ENCODE data around the gene RASA3.
"Not testable (repeated sequence)": the region's sequence is repeated elsewhere in the genome, so short reads cannot be mapped to it uniquely, and the experiment has no call there.

The RASA3 gene

GRCh38 chr13:114126789-114127472 is 5.5 kb downstream of the RASA3 start:
- DNase-seq (ENCODE audit: low read depth): no peak

DNA sequence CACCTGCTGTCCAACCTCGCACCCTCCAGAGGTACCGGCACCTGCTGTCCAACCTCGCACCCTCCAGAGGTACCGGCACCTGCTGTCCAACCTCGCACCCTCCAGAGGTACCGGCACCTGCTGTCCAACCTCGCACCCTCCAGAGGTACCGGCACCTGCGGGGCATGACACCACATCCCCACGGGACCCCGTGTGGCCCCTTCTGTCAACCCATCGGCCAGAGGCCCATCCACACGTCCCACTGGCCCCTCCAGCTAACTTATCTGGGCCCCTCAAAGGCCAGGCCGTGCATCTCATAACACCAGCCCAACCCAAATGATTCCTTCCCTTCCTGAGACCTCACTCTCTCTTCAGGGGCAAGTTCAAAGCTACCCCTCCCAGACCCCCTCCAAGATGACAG is 6.3 kb downstream of the RASA3 start:
- not testable (repeated sequence) for DNase-seq (ENCODE audit: low read depth)

DNA sequence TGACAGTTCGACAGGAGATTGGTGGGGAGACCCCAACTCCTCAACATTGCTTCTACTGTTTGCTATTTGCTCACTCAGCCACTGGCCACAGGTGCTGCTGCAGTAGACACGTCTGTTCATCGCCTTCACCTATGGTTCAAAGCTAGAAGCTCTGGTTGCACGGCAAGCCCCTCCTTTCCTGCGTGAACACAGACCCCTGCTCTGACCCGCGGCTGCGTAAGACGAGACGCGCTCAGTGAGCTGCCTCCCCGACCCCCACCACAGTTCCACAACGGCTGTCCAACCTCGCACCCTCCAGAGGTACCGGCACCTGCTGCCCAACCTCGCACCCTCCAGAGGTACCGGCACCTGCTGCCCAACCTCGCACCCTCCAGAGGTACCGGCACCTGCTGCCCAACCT is 6.8 kb downstream of the RASA3 start:
- no peak for DNase-seq (ENCODE audit: low read depth)

GRCh38 chr13:114124921-114125320 is 7.5 kb downstream of the RASA3 start:
- peak; percentile 61 for DNase-seq (ENCODE audit: low read depth)

DNA sequence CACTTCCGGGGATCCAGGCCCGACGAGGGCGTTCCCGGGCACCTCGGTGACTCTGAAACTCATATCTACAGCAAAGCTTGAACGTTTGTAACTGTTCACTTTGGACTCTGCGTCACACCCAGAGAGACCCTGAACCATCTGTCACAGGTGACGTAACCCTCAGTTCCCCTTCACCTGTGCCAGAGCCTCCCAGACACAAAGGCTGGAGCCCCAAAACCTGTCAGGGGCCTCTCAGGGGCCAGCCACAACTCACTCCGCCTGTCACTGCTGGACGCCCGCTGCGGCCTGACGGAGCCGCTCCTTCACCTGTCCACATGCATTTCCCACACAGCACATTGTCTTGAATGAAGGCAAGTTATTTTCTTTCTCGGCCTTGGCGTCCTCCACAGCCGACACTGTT is 8.0 kb downstream of the RASA3 start:
- DNase-seq (ENCODE audit: low read depth): no peak

DNA sequence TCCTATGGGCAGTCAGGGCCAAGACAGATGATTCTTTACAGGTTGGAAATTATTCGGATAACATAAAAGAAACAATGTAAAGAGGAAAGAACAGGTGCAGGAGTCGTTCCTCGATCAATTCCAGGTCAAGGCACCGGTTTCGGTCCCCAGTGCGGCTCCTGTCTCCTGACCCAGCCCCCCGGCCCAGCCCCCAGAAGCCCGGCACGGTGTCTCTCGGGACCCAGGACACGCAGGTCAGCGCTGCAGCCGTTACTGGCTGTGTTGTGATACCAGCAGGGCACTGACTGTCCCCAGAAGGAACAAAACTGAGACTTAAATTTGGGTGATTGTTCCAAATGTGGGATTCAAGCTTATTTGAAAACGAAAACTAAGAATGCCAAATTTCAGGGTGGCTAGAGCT is 8.5 kb downstream of the RASA3 start:
- DNase-seq (ENCODE audit: low read depth): no peak

DNA sequence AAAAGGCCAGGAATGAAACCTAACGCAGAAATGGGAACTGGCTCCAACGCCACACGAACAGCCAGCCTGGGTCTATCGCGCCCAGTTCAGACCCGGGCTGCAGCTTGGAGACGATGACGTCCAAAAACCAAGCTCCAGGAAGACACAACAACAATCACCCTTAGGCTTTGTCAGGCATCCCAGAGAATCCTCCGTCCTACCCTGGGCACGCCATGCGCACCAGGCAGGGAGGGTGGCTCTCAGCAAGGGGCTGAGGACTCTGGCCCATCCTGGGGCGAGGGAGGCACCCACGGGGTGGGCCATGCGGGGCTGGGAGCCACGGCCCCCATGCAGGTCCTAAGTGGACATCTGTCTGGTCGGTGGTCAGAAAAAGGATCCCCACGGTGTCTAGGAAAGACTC is 9.0 kb downstream of the RASA3 start:
- DNase-seq (ENCODE audit: low read depth): no peak

DNA sequence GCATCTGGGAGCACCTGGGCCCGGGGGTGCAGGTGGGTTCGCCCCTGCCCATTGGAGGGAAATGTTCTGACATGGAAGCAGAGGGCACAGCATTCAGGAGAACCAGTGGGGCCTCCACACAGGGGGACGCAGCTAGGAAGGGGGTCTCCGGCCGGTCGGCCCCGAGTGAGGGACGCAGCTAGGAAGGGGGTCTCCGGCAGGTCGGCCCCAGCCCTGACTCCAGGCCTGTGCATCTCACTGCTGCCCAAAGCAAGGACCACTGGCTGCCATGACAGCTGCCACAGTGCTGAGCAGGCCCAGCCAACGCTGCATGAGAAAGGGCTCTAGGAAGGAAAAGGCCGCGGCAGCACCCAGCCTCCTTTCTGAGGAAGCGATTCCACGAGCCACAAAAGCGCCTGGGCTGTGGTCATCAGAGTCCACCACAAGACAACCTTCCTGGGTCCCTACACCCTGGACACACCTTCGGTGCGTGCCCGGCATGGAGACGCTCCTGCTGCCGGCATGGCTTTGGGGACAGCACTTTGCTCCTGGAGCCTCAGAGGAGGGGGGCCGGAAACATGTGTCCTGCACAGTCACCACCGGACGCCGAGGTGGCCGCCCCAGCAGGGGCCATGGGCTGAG is 9.7 kb downstream of the RASA3 start:
- DNase-seq (ENCODE audit: low read depth): no peak

DNA sequence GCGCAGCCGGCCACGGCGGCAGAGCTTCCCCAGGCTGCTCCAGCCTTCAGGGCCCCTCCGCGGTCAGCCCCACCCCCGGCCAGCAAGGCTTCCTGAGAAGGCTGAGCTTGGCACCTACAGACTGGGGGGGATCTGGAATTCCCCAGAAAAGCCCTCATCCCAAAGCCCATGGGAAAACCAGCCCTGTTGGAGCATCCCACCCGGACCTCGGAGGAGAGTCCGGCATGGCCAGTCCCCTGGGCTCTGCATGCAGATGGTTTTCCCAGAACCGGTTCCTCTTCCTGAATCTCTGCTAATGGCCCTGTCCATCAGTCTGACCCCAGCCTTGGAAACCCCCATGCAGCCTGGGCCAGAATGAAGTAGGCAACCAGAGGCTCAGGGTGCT is 10.3 kb downstream of the RASA3 start:
- no peak for DNase-seq (ENCODE audit: low read depth)

DNA sequence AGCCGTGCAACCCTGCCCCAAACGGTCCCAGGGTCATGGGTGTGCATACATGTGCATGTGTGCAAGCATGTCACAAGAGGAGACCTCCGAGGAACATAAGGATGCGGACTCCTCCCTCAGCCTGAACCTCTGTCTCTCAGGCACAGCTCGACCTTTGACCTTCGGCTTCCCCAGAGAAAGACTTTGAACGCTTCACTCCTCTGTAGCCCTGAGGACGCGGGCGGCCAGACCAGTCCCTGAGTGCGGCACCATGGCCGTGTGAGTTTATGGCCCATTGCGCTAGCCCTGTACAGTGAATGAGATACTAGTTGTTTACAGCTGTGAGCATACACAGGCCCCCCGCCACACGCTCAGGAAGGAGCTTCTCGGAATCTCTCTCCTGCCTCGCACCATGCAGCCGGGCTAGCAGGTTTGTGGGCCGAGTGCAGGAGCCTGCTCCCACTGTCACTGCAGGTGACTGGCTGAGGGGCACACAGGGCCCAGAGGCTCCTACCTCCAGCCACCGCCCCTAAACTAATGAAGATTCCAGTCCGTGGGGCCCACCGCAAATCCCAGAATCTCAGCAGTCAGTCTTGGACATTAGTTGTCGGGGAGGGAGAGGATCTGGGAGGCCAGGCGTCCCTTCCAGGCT is 10.8 kb downstream of the RASA3 start:
- no peak for DNase-seq (ENCODE audit: low read depth)

DNA sequence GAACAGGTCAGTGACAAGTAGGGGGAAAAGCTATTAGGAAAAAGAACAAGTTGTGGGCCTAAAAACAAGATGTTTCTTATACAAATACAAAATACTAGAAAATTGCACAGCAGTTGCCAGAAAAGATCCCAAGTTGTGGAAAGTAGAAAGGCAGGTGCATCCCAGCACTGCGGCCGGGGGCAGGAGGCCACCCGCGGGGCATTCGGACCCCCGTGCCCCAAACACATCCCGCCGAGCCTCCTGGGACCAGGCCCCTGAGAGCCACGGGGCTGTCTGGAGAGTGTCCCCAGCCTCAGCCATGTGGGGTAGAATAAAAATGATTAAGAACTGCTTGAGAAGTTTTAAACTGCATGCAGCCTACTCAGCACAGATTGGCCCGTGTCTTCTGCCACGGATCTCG is 11.4 kb downstream of the RASA3 start:
- no peak for DNase-seq (ENCODE audit: low read depth)

DNA sequence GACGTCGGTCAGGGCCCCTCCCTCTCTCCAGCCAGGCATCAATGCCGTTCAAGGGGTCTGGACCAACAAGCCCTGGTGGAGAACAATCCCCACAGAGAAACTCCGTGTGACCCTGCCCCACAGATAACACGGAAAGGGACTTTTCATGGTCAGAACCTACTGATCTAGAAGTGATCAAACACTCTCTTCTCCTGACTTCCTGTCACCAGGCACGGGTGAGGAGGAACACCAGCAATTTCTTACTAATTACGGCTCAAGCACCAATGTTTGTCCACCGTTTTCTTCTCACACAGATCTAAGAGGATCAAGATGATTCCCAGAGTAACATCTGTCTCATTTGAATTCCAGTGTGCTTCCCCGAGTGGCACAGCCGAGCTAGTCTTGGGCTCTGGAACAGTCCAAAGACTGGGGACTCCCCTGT is 11.8 kb downstream of the RASA3 start:
- no peak for DNase-seq (ENCODE audit: low read depth)

DNA sequence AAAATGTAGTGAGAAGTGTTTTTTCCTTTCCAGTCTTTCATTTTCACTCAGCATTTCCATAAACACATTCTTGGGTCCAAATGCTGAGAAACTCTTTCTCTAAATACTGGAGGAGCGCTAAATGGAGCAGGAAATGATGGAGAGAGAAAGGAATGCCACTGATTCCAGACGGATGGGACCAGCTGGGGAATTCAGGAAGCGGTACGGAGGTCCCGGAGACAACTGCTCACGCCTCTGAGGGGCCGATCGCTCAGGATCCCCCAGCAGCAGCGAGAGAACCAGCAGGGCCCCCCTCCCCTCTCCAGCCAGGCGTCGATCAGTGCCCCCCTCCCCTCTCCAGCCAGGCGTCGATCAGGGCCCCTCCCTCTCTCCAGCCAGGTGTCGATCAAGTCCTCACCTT is 13.2 kb downstream of the RASA3 start:
- DNase-seq (ENCODE audit: low read depth): no peak

- no peak for DNase-seq (ENCODE audit: low read depth)
Observed at GRCh38 chr13:114118511-114119123, 13.8 kb downstream of the RASA3 start.

- no peak for DNase-seq (ENCODE audit: low read depth)
Observed at GRCh38 chr13:114118086-114118485, 14.3 kb downstream of the RASA3 start.

GRCh38 chr13:114117341-114117874 is 15.0 kb downstream of the RASA3 start:
- DNase-seq (ENCODE audit: low read depth): not testable (repeated sequence)

GRCh38 chr13:114116734-114117133 is 15.7 kb downstream of the RASA3 start:
- DNase-seq (ENCODE audit: low read depth): no peak

DNA sequence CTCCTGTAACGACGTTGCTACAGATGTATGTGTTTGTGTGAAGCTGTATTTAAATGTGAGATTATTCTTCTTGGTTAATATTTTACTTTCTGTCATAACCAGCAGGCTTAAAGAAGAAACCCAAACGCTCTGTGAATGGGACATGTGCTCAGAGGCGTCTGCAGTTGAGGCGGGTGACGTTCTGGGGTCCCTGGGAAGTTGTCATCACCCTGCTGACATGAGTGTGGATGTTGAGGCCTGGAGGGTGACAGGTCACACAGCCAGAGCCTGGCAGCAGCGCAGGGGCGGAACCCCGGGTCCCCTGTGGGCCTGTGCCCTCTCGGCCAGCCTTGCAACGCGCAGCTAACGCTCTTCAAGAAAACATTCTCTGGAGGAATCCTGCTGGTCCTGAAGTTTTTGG is 16.6 kb downstream of the RASA3 start:
- no peak for DNase-seq (ENCODE audit: low read depth)

GRCh38 chr13:114115191-114115671 is 17.2 kb downstream of the RASA3 start:
- no peak for DNase-seq (ENCODE audit: low read depth)

DNA sequence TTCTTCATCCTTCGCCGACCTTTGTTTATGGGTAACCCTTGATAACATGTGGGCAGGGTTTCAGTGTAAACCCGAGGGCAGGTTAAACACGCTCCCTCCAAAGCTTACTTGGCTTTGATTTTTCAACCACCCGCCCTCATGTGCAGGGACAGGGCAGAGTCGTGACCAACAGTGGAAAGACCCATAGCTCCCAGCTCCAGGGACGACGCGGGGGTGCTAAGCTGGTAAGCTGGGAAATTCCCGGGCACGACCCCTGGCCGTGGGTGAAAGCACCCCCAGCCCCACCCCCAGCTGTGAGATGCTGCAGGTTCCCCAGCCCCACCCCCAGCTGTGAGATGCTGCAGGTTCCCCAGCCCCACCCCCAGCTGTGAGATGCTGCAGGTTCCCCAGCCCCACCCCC is 17.8 kb downstream of the RASA3 start:
- not testable (repeated sequence) for DNase-seq (ENCODE audit: low read depth)

DNA sequence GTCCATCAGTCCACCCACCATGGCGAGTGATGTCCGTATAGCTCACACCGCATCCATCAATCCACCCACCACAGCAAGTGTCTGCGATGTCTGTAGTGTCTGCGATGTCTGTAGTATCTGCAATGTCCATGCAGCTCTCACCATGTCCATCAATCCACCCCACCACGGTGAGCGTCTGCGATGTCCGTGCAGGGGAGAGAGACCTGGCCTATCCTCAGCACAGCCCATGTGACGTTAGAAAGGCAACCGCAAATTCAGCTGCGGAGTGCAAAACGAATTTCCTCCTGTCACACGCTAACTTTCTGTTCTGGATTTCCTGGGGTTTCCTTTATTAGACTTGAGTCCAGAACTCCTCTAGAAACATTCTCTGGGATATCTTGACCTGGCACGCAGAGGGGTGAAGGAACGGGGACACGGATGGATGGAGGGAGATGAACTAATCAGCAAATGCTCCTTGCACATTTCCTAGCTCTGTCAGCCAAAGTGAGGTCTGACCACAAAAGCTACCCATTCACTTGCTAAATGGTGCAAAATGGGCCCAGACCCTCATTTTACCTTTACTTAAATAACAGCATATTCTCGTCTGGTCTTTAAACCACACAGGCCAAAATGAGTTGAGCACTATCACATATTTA is 18.3 kb downstream of the RASA3 start:
- no peak for DNase-seq (ENCODE audit: low read depth)

GRCh38 chr13:114113395-114113794 is 19.0 kb downstream of the RASA3 start:
- DNase-seq (ENCODE audit: low read depth): not testable (repeated sequence)
